Activated naive CD8-positive, alpha-beta T cell (primary cell): ENCODE data around the gene POLD1.
"Not testable (repeated sequence)": the region's sequence is repeated elsewhere in the genome, so short reads cannot be mapped to it uniquely, and the experiment has no call there.

Source experiments
- H3K27ac Mint-ChIP-seq: one replicate; pipeline ENCODE4 v1.8.0; 2021; ENCODE audit warnings: mixed read lengths
- H3K27me3 Mint-ChIP-seq: one replicate; pipeline ENCODE4 v1.8.0; 2021; ENCODE audit warnings: mixed read lengths
- H3K36me3 Mint-ChIP-seq: one replicate; pipeline ENCODE4 v1.8.0; 2021; ENCODE audit warnings: mixed read lengths
- H3K4me1 Mint-ChIP-seq: one replicate; pipeline ENCODE4 v1.8.0; 2021; ENCODE audit warnings: low read depth, mixed read lengths
- H3K4me3 Mint-ChIP-seq: one replicate; pipeline ENCODE4 v1.8.0; 2021; ENCODE audit warnings: mild to moderate bottlenecking, mixed read lengths
- H3K9me3 Mint-ChIP-seq: one replicate; pipeline ENCODE4 v1.8.0; 2021; ENCODE audit warnings: low read depth, mixed read lengths

The POLD1 gene

GRCh38 chr19:50430888-50431342, 46.8 kb downstream of the POLD1 start:
- H3K27ac Mint-ChIP-seq = no peak overlapping the region
- no peaks in the 10 kb centered on the region for H3K9me3 Mint-ChIP-seq
- peak overlapping the region; percentile 90 for H3K4me3 Mint-ChIP-seq

DNA sequence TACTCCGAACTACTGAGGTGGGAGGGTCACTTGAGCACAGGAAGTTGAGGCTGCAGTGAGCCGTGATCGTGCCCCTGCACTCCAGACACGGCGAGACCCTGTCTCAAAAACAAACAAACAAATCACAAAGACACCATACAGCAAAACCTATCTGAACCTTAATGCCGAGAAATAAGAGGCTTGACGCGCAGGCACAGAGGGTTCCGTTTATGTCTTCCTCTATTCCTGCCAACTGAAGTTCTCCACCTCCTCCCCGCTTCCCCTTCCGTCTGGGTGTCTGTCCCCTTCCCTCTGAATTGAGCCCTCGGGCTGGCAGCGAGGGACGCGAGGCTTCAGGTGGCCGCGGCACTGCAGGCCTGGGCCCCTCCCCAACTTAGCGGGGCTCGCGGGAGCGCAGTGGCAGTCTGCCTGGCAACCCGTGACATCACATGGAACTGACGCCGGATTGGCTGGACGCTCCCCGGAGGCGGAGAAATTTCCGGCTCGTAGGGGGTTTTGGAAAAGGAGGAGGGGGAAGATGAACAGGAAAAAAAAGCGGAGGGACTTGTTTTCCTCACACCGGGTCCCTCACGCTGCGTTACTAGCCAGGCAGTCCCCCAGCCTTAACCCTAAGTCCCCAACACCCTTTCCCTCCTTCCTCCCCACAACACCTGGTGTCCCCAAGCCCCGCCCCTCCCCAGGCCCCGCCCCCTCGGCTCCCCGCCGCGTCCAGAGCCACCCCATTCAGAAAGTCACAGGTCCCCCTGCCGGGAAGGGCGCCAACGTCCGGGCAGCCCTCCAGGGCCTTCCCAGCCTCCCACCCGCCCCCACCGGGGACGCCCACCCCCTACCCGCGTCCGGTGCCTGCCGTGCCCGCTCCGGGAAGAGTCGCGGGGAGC, 47.4 kb downstream of the POLD1 start:
- peak overlapping the region; percentile 66 for H3K27ac Mint-ChIP-seq
- H3K36me3 Mint-ChIP-seq = no peaks in the 10 kb centered on the region
- H3K27me3 Mint-ChIP-seq = peaks cover 7% of the 10 kb centered on the region
- no peaks in the 10 kb centered on the region for H3K9me3 Mint-ChIP-seq
- H3K4me1 Mint-ChIP-seq = peaks cover 15% of the 10 kb centered on the region
- peak overlapping the region; percentile 90 for H3K4me3 Mint-ChIP-seq

More at GRCh38 chr19:50430888-50431342, 46.8 kb downstream of the POLD1 start:
- Mint-ChIP-seq H3K4me1 (peaks cover 15% of the 10 kb centered on the region), H3K36me3 (no peaks in the 10 kb centered on the region), H3K27me3 (peaks cover 7% of the 10 kb centered on the region)

DNA sequence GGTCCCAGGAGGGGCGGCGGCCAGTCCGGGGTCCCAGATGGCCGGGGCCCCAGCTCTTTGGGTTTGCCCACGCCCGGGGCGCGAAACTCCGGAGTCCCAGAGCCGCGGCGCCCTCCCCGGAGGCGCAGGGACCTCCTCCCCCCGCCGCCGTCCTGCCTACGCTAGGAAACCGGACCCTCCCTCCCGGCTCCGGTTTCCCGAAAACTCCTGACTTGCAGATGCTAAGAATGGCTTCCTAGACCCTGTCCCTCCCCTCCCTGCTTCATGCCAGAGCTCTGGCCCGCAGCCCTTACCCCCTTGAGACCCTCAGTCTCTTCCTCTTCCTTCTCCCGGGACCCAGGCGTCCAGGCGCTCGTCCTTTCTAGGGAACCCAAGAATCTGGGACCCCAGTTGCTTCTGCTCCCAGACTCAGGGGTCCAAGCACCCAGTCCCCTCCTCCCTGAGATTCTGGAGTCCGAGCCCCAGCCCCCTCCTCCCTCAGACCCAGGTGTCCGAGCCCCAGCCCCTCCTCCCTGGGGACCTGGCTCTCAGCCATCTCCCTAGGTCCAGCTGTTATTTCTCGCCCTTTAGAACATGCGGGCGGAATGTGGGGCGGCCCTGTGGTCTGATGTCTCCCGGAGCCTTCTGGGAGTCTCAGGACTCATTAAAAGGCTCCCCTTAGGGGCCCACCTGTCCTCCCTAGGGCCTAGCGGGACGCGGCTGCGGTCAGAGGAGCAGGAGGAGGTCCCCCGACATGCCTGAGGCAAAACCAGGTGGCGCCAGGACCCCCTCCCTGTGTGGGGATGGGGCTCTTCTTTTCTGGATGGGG, 48.3 kb downstream of the POLD1 start, which contains the start of gene MYBPC2:
Gene MYBPC2, plus strand, starts transcription at position 672 of the 808 bp plus-strand sequence. Its CDS starts 62 bp downstream, at position 734.
- H3K9me3 Mint-ChIP-seq = no peaks in the 10 kb centered on the region
- H3K27ac Mint-ChIP-seq = peak within 1 kb of the TSS; percentile 66
- peaks cover 7% of the 10 kb centered on the region for H3K27me3 Mint-ChIP-seq
- H3K36me3 Mint-ChIP-seq = no peaks in the 10 kb centered on the region
- H3K4me1 Mint-ChIP-seq = peaks cover 15% of the 10 kb centered on the region
- H3K4me3 Mint-ChIP-seq = peak within 1 kb of the TSS; percentile 90

DNA sequence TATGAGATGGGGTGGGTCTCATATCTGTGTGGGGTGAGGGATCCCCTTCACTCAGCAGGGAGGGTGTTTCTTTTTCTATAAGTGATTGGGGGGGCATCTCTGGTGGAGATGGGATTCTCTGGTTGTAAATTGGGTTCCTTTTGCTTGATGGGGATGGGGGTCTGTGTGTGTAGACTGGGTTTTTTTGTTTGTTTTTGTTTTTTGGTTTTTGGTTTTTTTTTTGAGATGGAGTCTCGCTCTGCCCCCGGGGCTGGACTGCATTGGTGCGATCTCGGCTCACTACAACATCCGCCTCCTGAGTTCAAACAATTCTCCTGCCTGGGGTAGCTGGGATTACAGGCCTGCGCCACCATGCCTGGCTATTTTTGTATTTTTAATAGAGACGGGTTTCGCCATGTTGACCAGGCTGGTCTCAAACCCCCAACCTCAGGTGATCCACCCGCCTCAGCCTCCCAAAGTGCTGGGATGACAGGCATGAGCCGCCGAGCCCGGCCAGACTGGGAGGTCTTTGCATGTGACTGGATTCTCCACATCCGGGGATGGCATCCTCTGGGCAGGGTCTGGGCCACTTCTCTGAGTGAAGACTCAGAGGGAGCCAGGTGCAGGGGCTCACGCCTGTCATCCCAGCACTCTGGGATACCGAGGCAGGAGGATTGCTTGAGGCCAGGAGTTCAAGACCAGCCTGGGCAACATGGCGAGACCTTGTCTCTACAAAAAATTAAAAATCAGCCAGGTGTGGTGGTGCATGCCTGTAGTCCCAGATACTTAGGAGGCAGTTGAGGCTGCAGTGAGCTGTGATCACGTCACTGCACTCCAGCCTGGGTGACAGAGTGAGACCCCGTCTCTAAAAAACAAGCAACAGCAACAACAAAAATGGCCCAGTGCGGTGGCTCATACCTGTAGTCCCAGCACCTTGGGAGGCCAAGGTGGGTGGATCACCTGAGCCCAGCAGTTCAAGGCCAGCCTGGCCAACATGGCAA, 49.3 kb downstream of the POLD1 start:
- H3K4me3 Mint-ChIP-seq = peak overlapping the region; percentile 79
- no peaks in the 10 kb centered on the region for H3K9me3 Mint-ChIP-seq
- H3K27me3 Mint-ChIP-seq = peaks cover 9% of the 10 kb centered on the region
- peaks cover 13% of the 10 kb centered on the region for H3K4me1 Mint-ChIP-seq
- no peaks in the 10 kb centered on the region for H3K36me3 Mint-ChIP-seq
- H3K27ac Mint-ChIP-seq = no peak overlapping the region

DNA sequence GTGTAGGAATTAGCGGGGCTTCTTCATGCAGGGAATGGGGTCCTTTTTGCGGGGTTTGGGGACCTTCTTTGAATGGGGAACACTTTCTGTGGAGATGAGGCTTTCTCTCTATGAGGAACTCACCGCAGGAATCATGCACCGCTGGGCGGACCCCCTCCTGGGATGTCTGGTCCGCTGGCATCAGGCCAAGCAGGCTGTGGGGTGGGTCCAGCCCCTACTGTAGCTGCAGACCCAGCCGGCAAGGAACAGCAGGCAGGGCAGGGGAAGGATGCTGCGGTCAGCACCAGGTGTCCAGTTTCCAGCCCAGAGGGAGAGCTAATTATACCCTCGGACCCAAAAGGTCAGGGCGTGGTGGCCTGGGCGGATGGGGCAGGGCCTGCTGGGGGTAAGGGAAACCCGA, 50.4 kb downstream of the POLD1 start:
- Mint-ChIP-seq H3K4me1 (peaks cover 9% of the 10 kb centered on the region), H3K4me3 (no peak overlapping the region), H3K9me3 (no peaks in the 10 kb centered on the region), H3K27ac (no peak overlapping the region), H3K27me3 (peaks cover 6% of the 10 kb centered on the region), H3K36me3 (no peaks in the 10 kb centered on the region)

DNA sequence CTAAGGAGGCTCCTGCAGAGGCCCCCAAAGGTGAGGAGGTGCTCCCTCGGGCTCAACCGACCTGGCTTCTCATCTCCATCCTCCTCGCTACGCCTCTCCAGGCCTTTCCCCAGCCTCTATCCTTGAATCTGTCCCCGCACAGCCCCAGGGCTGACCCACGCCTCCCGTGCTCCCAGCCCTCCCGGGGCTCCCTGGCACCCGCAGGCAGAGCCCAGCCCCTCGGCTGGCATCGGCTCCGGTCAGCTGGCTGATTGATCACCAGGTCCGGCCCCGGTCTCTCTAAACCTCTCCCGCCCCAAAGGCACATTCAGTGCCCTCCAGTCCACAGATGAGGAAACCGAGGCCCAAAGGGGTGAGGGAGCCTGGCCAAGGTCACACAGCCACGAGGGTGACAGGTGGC, 51.1 kb downstream of the POLD1 start:
- Mint-ChIP-seq H3K9me3 (no peaks in the 10 kb centered on the region), H3K4me1 (peaks cover 9% of the 10 kb centered on the region), H3K27ac (no peak overlapping the region), H3K4me3 (no peak overlapping the region), H3K27me3 (peaks cover 10% of the 10 kb centered on the region), H3K36me3 (no peaks in the 10 kb centered on the region)

DNA sequence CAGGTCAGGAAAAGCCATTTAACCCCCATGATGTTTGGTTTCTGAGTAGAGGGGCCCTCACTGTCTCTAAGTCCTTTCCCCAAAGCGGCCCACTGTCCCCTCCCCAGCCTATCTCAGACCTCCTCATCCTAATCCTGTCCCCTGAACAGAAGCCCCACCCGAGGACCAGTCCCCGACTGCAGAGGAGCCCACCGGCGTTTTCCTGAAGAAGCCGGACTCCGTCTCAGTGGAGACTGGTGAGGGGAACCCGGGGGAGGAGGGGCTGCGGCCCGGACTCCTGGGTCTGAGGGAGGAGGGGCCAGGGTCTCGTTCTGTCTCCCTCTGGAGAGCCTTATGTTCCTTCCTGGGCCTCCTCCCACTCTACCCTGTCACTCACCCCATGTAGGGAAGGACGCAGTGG, 51.5 kb downstream of the POLD1 start:
- Mint-ChIP-seq H3K9me3 (no peaks in the 10 kb centered on the region), H3K27ac (no peak overlapping the region), H3K4me3 (no peak overlapping the region), H3K27me3 (peaks cover 10% of the 10 kb centered on the region), H3K36me3 (no peaks in the 10 kb centered on the region), H3K4me1 (peaks cover 9% of the 10 kb centered on the region)

DNA sequence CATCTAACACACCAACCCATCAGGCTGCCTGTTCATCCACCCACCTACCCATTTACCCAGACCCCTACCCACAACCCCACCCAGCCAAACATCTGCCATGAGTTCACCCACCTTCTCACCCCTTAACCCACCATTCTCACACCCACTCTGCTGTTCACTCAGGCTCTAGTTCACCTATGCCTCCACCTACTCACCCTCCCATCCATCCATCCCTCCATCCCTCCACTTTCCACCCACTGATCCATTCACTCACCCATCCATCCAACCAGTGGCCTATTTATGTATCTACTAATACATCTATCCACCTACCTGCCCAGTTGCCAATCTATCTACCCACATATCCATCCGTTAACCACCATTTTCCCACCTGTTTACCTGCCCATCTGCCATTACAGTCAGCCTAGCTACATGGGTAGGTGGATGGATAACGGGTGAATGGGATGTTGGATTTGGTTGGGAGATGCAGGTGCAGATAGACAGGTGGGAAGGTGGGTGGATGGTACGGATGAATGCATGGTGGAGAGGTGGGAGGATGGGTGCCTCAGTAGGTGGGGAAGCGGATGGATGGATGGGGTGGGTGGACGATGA, 53.8 kb downstream of the POLD1 start:
- Mint-ChIP-seq H3K36me3 (no peaks in the 10 kb centered on the region), H3K4me1 (no peaks in the 10 kb centered on the region), H3K27me3 (peaks cover 9% of the 10 kb centered on the region), H3K9me3 (no peaks in the 10 kb centered on the region), H3K27ac (no peak overlapping the region), H3K4me3 (no peak overlapping the region)

DNA sequence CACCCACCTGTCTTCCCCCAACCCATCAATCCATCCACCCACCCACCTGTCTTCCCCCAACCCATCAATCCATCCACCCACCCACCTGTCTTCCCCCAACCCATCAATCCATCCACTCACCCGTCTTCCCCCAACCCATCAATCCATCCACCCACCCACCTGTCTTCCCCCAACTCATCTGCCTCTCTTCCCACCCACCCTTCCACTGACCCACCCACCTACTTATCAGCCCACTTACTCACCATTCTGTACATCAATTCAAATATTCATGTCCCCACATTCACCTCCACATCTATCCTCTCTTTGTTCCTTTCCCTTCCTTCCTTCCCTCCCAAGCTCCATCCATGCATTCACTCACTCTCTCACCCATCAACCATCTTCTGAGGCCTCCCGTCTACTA, 55.0 kb downstream of the POLD1 start:
- H3K27me3 Mint-ChIP-seq, H3K4me1 Mint-ChIP-seq, H3K36me3 Mint-ChIP-seq, H3K4me3 Mint-ChIP-seq, H3K27ac Mint-ChIP-seq, H3K9me3 Mint-ChIP-seq: not testable (repeated sequence)

- Mint-ChIP-seq H3K27me3 (peaks cover 9% of the 10 kb centered on the region), H3K4me3 (no peak overlapping the region), H3K27ac (no peak overlapping the region), H3K36me3 (no peaks in the 10 kb centered on the region), H3K4me1 (no peaks in the 10 kb centered on the region), H3K9me3 (no peaks in the 10 kb centered on the region)
Observed at GRCh38 chr19:50444059-50444458, 59.9 kb downstream of the POLD1 start.

DNA sequence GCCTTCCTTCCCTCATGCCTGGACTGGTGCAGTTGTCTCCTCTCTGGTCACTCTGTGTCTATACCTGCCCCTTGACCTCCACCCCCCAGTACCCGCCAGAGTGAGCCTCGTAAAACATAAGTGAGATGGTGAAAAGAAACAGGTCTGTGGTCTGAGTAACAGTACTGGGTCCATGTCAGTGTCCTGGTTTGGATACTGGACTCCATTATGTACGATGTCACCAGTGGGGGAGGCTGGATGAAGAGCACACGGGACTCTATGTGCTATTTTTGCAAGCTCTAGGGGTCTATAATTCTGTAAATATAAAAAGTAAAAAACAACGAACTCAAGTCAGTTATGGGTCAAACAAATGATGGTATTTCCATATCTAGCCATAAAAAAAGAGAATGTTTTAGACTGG, 62.9 kb downstream of the POLD1 start:
- peaks cover 5% of the 10 kb centered on the region for H3K27me3 Mint-ChIP-seq
- H3K4me3 Mint-ChIP-seq = no peak overlapping the region
- H3K36me3 Mint-ChIP-seq = no peaks in the 10 kb centered on the region
- H3K4me1 Mint-ChIP-seq = no peaks in the 10 kb centered on the region
- H3K27ac Mint-ChIP-seq = no peak overlapping the region
- H3K9me3 Mint-ChIP-seq = no peaks in the 10 kb centered on the region

- H3K36me3 Mint-ChIP-seq = no peaks in the 10 kb centered on the region
- peaks cover 5% of the 10 kb centered on the region for H3K27me3 Mint-ChIP-seq
- no peaks in the 10 kb centered on the region for H3K4me1 Mint-ChIP-seq
- no peaks in the 10 kb centered on the region for H3K9me3 Mint-ChIP-seq
- H3K4me3 Mint-ChIP-seq = no peak overlapping the region
- H3K27ac Mint-ChIP-seq = no peak overlapping the region
Observed at GRCh38 chr19:50447750-50448149, 63.6 kb downstream of the POLD1 start.

DNA sequence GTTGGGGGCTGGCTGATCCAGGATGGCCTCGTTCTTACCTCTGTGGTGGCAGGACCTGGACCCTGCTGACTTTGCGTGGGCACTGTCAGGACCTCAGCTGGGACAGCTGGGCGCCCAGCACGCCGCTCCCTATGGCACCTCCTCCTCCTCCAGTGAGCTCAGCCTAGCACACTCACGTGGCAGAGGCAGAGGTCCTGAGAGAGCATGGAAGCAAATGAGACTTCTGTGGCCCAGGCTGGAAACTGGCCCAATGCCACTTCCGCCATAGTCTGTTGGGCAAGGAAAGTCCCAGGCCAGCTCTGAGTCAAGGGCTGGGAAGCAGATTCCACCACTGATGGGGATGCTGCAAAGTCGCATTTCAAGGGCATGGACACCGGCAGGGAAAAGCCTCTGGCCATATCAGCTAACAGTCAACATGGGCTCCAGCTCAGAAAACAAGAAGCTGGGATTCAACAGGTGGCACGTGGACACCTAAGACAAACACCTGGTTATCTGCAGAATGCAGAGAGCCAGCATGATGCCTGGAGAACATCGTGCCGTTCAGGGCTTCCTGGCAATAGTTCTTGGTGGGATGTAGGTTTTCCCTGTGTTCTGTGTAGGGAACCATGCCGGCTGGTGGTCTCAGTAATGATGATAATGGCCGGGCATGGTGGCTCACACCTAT, 65.2 kb downstream of the POLD1 start:
- Mint-ChIP-seq H3K4me1 (no peaks in the 10 kb centered on the region), H3K9me3 (no peaks in the 10 kb centered on the region), H3K4me3 (no peak overlapping the region), H3K36me3 (no peaks in the 10 kb centered on the region), H3K27ac (no peak overlapping the region), H3K27me3 (peaks cover 2% of the 10 kb centered on the region)
